ENCODE results near the gene PTX4. TPM values are rescaled to one million over a fixed set of nuclear protein-coding genes. Genes with fewer than 3 reads are reported as not detected.

The PTX4 gene
- polyA plus RNA-seq, 3 donors, result 0.19 TPM; not detected in 2

GRCh38 chr16:1457489-1458245 lies 31.1 kb downstream of the PTX4 start:
- no peaks in the 10 kb centered on the region for H3K27me3 ChIP-seq (ENCODE audit: control insufficient read depth in 2 of 2, insufficient read depth in 2 of 2, low read length in 2 of 2)
- Mint-ChIP-seq H3K27me3 (ENCODE audit: low read depth in 3 of 3) (no peaks in the 10 kb centered on the region), H3K4me1 (no peaks in the 10 kb centered on the region), H3K36me3 (peaks cover 66 to 90% of the 10 kb centered on the region in 2 donors), H3K27ac (peak overlapping the region in 1 of 7 donors; percentile 30), H3K4me3 (no peak overlapping the region), H3K9me3 (no peaks in the 10 kb centered on the region)
- H2AFZ ChIP-seq (ENCODE audit: insufficient read depth, low read depth, low read length, poor library complexity, severe bottlenecking), result no peak overlapping the region
- peaks cover 24% of the 10 kb centered on the region for H3K79me2 ChIP-seq (ENCODE audit: insufficient read depth, low read length)
- intact Hi-C loops (cut with micrococcal nuclease), result loop anchor here in 1 of 2 donors (10.0 kb wide), 1 partner anchor 47 kb away; no protein-coding TSS in a partner anchor
- TF ChIP-seq, protein P1, sequence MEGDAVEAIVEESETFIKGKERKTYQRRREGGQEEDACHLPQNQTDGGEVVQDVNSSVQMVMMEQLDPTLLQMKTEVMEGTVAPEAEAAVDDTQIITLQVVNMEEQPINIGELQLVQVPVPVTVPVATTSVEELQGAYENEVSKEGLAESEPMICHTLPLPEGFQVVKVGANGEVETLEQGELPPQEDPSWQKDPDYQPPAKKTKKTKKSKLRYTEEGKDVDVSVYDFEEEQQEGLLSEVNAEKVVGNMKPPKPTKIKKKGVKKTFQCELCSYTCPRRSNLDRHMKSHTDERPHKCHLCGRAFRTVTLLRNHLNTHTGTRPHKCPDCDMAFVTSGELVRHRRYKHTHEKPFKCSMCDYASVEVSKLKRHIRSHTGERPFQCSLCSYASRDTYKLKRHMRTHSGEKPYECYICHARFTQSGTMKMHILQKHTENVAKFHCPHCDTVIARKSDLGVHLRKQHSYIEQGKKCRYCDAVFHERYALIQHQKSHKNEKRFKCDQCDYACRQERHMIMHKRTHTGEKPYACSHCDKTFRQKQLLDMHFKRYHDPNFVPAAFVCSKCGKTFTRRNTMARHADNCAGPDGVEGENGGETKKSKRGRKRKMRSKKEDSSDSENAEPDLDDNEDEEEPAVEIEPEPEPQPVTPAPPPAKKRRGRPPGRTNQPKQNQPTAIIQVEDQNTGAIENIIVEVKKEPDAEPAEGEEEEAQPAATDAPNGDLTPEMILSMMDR (IDR thresholded peaks at IDR 0.05), result no peak
- H3K9ac ChIP-seq (ENCODE audit: insufficient read depth, low read length, poor library complexity, severe bottlenecking), result no peak overlapping the region
- H3K9me3 ChIP-seq (replicated peaks in 1 of 2; ENCODE audit: control insufficient read depth in 1 of 2, insufficient read depth in 1 of 2, low read length in 2 of 2), result no peaks in the 10 kb centered on the region
- H3K27ac ChIP-seq (ENCODE audit: low read depth in 1 of 2, low read length in 2 of 2), result no peak overlapping the region
- peaks cover 64% of the 10 kb centered on the region for H4K20me1 ChIP-seq (ENCODE audit: insufficient read depth, low read length)
- H3K4me3 ChIP-seq (replicated peaks in 1 of 3; ENCODE audit: low read depth in 2 of 3, low read length in 3 of 3), result no peak overlapping the region
- DNase-seq, result no peak
- WGBS (ENCODE audit: insufficient coverage), result 83% methylated on average over 34 of the region's 42 CpGs
- H3K36me3 ChIP-seq (replicated peaks in 1 of 2; ENCODE audit: control insufficient read depth in 1 of 2, insufficient read depth in 2 of 2, low read length in 2 of 2), result peaks cover 80 to 96% of the 10 kb centered on the region in 2 donors
- H3K4me1 ChIP-seq (ENCODE audit: control insufficient read depth in 1 of 2, insufficient read depth in 2 of 2, low read length in 2 of 2), result no peaks in the 10 kb centered on the region
- no peak overlapping the region for H3K4me2 ChIP-seq (replicated peaks; ENCODE audit: extremely low read depth, low read length, poor library complexity, severe bottlenecking)

DNA sequence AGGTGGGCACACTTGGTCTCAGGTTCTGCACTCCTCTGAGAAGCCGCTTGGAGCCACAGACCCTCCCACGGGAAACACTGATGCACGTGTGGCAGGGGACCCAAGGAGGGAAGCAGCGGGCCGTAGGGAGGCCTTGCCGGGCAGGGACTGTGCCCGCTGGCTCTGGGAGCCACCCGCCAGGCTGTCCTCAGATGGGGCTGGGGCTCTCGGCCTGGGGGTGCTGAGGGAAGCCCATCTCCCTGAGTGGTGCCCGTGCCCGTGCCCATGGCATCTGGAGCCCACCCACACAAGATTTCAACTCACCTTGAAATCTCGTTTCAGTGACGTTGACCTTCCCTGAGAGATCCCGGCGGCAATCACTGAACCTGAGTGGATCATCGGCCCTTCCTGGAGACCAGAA lies 31.8 kb downstream of the PTX4 start:
- TF ChIP-seq, protein P1 (IDR thresholded peaks at IDR 0.05), result no peak
- H3K9ac ChIP-seq (ENCODE audit: insufficient read depth, low read length, poor library complexity, severe bottlenecking), result no peak overlapping the region
- H3K27me3 Mint-ChIP-seq (ENCODE audit: low read depth in 3 of 3), result peaks cover 0 to 1% (median 0%) of the 10 kb centered on the region in 3 donors
- H3K4me3 ChIP-seq (replicated peaks in 1 of 3; ENCODE audit: low read depth in 2 of 3, low read length in 3 of 3), result no peak overlapping the region
- no peaks in the 10 kb centered on the region for H3K9me3 ChIP-seq (replicated peaks in 1 of 2; ENCODE audit: control insufficient read depth in 1 of 2, insufficient read depth in 1 of 2, low read length in 2 of 2)
- no peak for DNase-seq
- no peaks in the 10 kb centered on the region for H3K4me1 Mint-ChIP-seq
- no peaks in the 10 kb centered on the region for H3K27me3 ChIP-seq (ENCODE audit: control insufficient read depth in 2 of 2, insufficient read depth in 2 of 2, low read length in 2 of 2)
- peaks cover 86 to 96% of the 10 kb centered on the region in 2 donors for H3K36me3 ChIP-seq (replicated peaks in 1 of 2; ENCODE audit: control insufficient read depth in 1 of 2, insufficient read depth in 2 of 2, low read length in 2 of 2)
- 97% methylated on average over 15 of the region's 16 CpGs for WGBS (ENCODE audit: insufficient coverage)
- no peak overlapping the region for H2AFZ ChIP-seq (ENCODE audit: insufficient read depth, low read depth, low read length, poor library complexity, severe bottlenecking)
- H3K4me2 ChIP-seq (replicated peaks; ENCODE audit: extremely low read depth, low read length, poor library complexity, severe bottlenecking), result no peak overlapping the region
- H3K4me1 ChIP-seq (ENCODE audit: control insufficient read depth in 1 of 2, insufficient read depth in 2 of 2, low read length in 2 of 2), result no peaks in the 10 kb centered on the region
- intact Hi-C loops (cut with micrococcal nuclease), result loop anchor here in 1 of 2 donors (10.0 kb wide), 1 partner anchor 48 kb away; no protein-coding TSS in a partner anchor
- peaks cover 67 to 90% of the 10 kb centered on the region in 2 donors for H3K36me3 Mint-ChIP-seq
- H3K27ac Mint-ChIP-seq, result no peak overlapping the region
- H3K4me3 Mint-ChIP-seq, result no peak overlapping the region
- no peak overlapping the region for H3K27ac ChIP-seq (ENCODE audit: low read depth in 1 of 2, low read length in 2 of 2)
- H4K20me1 ChIP-seq (ENCODE audit: insufficient read depth, low read length), result peaks cover 57% of the 10 kb centered on the region
- H3K9me3 Mint-ChIP-seq, result no peaks in the 10 kb centered on the region
- H3K79me2 ChIP-seq (ENCODE audit: insufficient read depth, low read length), result peaks cover 20% of the 10 kb centered on the region

All from CD14-positive monocyte (primary cell).